NCI-H82 (cell line): ENCODE results near the gene GPR156.
"Not testable (repeated sequence)": the region's sequence is repeated elsewhere in the genome, so short reads cannot be mapped to it uniquely, and the experiment has no call there.

Source experiments
- DNase-seq: peaks from one replicate; lab custom pipeline; 2025; lab: John Stamatoyannopoulos, UW

The GPR156 gene

GRCh38 chr3:120160050-120160449, 125.0 kb downstream of the GPR156 start:
- DNase-seq: no peak

- DNase-seq: no peak
Measured at GRCh38 chr3:120157681-120158080, 127.3 kb downstream of the GPR156 start.

GRCh38 chr3:120157113-120157512, 127.9 kb downstream of the GPR156 start:
- DNase-seq: no peak

- DNase-seq: no peak
Measured at GRCh38 chr3:120156699-120157098, 128.3 kb downstream of the GPR156 start.

- not testable (repeated sequence) for DNase-seq
Measured at GRCh38 chr3:120155694-120156093, 129.3 kb downstream of the GPR156 start.

- no peak for DNase-seq
Measured at GRCh38 chr3:120155108-120155507, 129.9 kb downstream of the GPR156 start.

GRCh38 chr3:120153294-120153693, 131.7 kb downstream of the GPR156 start:
- no peak for DNase-seq

- no peak for DNase-seq
Measured at GRCh38 chr3:120151791-120152190, 133.2 kb downstream of the GPR156 start.

- no peak for DNase-seq
Measured at GRCh38 chr3:120148187-120148949, 136.7 kb downstream of the GPR156 start.

GRCh38 chr3:120147072-120147871, 137.8 kb downstream of the GPR156 start:
- DNase-seq: peak; percentile 10

- no peak for DNase-seq
Measured at GRCh38 chr3:120145542-120146285, 139.3 kb downstream of the GPR156 start.

GRCh38 chr3:120144267-120144666, 140.8 kb downstream of the GPR156 start:
- DNase-seq: no peak

GRCh38 chr3:120143676-120144075, 141.3 kb downstream of the GPR156 start:
- no peak for DNase-seq

GRCh38 chr3:120142236-120142635, 142.8 kb downstream of the GPR156 start:
- DNase-seq: no peak

- DNase-seq: no peak
Measured at GRCh38 chr3:120140098-120140742, 144.8 kb downstream of the GPR156 start.

- DNase-seq: no peak
Measured at GRCh38 chr3:120139140-120139539, 145.9 kb downstream of the GPR156 start.

GRCh38 chr3:120137548-120137947, 147.5 kb downstream of the GPR156 start:
- no peak for DNase-seq

GRCh38 chr3:120130656-120131055, 154.4 kb downstream of the GPR156 start:
- DNase-seq: no peak

GRCh38 chr3:120129718-120130513, 155.1 kb downstream of the GPR156 start:
- no peak for DNase-seq

- DNase-seq: peak; percentile 33
Measured at GRCh38 chr3:120129051-120129450, 156.0 kb downstream of the GPR156 start.

GRCh38 chr3:120125992-120126391, 159.0 kb downstream of the GPR156 start:
- DNase-seq: no peak
